H9 (cell line): ENCODE measurements around the gene ILF3. TPM values are rescaled to one million over a fixed set of nuclear protein-coding genes. Genes with fewer than 3 reads are reported as not detected.

ENCODE experiments used
- DNase-seq: peaks from one replicate; pipeline ENCODE4 v3.0.0-alpha.2; 2017
- H2AFZ ChIP-seq: one replicate; pipeline ENCODE4 v1.6.1; 2013; ENCODE audit warnings: mild to moderate bottlenecking, low read length, control low read depth, moderate library complexity
- H2AK5ac ChIP-seq: 2 replicates; pipeline ENCODE4 v1.6.1; 2013; ENCODE audit warnings: low read length, control low read depth, mixed read lengths; ENCODE audit not compliant: insufficient read length
- H2BK120ac ChIP-seq: one replicate; pipeline ENCODE4 v1.6.1; 2013; ENCODE audit warnings: low read depth, mild to moderate bottlenecking, low read length, control low read depth, inconsistent platforms; ENCODE audit not compliant: poor library complexity, severe bottlenecking
- H2BK12ac ChIP-seq: 2 replicates; pipeline ENCODE4 v1.6.1; 2013; ENCODE audit warnings: low read length, control low read depth, mixed read lengths, low read depth; ENCODE audit not compliant: insufficient read length
- H2BK15ac ChIP-seq: 2 replicates; pipeline ENCODE4 v1.6.1; 2013; ENCODE audit warnings: low read depth, low read length, control low read depth
- H2BK20ac ChIP-seq: one replicate; pipeline ENCODE4 v1.6.1; 2013; ENCODE audit warnings: low read depth, mild to moderate bottlenecking, low read length, control low read depth, inconsistent platforms; ENCODE audit not compliant: poor library complexity, severe bottlenecking
- H2BK5ac ChIP-seq: 2 replicates; pipeline ENCODE4 v1.6.1; 2013; ENCODE audit warnings: low read length, control low read depth, mixed read lengths; ENCODE audit not compliant: insufficient read length
- H3K14ac ChIP-seq: 2 replicates; pipeline ENCODE4 v1.6.1; 2013; ENCODE audit warnings: low read length, control low read depth; ENCODE audit not compliant: insufficient read depth
- H3K18ac ChIP-seq: 2 replicates; pipeline ENCODE4 v1.6.1; 2013; ENCODE audit warnings: low read depth, mild to moderate bottlenecking, mixed read lengths, low read length, control low read depth; ENCODE audit not compliant: insufficient read length
- H3K23ac ChIP-seq: 2 replicates; pipeline ENCODE4 v1.6.1; 2013; ENCODE audit warnings: low read length, control low read depth, mixed read lengths, low read depth; ENCODE audit not compliant: insufficient read length
- H3K23me2 ChIP-seq: 2 replicates; pipeline ENCODE4 v1.6.1; 2013; ENCODE audit warnings: low read depth, mild to moderate bottlenecking, mixed read lengths, low read length, control low read depth; ENCODE audit not compliant: insufficient read length, poor library complexity, severe bottlenecking
- H3K27ac ChIP-seq: 2 replicates; pipeline ENCODE4 v1.5.1; 2013; ENCODE audit warnings: low read length, control low read depth, mixed read lengths, low read depth; ENCODE audit not compliant: insufficient read length
- H3K27me3 ChIP-seq: 2 replicates; pipeline ENCODE4 v1.6.1; 2013; ENCODE audit warnings: low read length, control low read depth, inconsistent platforms; ENCODE audit not compliant: insufficient read depth
- H3K4ac ChIP-seq: 2 replicates; pipeline ENCODE4 v1.6.1; 2013; ENCODE audit warnings: low read depth, mild to moderate bottlenecking, control low read depth, inconsistent platforms, low read length, moderate library complexity
- H3K4me1 ChIP-seq: 2 replicates; pipeline ENCODE4 v1.6.1; 2013; ENCODE audit warnings: low read length, control low read depth, inconsistent platforms; ENCODE audit not compliant: insufficient read depth
- H3K4me2 ChIP-seq: 2 replicates; pipeline ENCODE4 v1.6.1; 2013; ENCODE audit warnings: low read length, control low read depth, mixed read lengths; ENCODE audit not compliant: insufficient read length, insufficient read depth
- H3K56ac ChIP-seq: 2 replicates; pipeline ENCODE4 v1.6.1; 2013; ENCODE audit warnings: low read depth, mild to moderate bottlenecking, mixed read lengths, low read length, control low read depth; ENCODE audit not compliant: insufficient read length
- H3K79me1 ChIP-seq: 2 replicates; pipeline ENCODE4 v1.6.1; 2013; ENCODE audit warnings: low read depth, mild to moderate bottlenecking, moderate library complexity, low read length, control low read depth, inconsistent platforms; ENCODE audit not compliant: insufficient read depth, poor library complexity, severe bottlenecking
- H3K79me2 ChIP-seq: 2 replicates; pipeline ENCODE4 v1.6.1; 2013; ENCODE audit warnings: low read length, control low read depth, inconsistent platforms; ENCODE audit not compliant: insufficient read depth
- H3K9ac ChIP-seq: 2 replicates; pipeline ENCODE4 v1.6.1; 2013; ENCODE audit warnings: low read length, control low read depth, mixed read lengths; ENCODE audit not compliant: insufficient read length; ENCODE audit errors: extremely low read depth
- H3K9me3 ChIP-seq: one replicate; pipeline ENCODE4 v1.6.1; 2013; ENCODE audit warnings: low read depth, low read length, inconsistent platforms; ENCODE audit not compliant: control insufficient read depth
- H3T11ph ChIP-seq: one replicate; pipeline ENCODE4 v1.6.1; 2013; ENCODE audit warnings: mild to moderate bottlenecking, low read length, control low read depth, inconsistent platforms
- H4K20me1 ChIP-seq: one replicate; pipeline ENCODE4 v1.6.1; 2013; ENCODE audit not compliant: control insufficient read depth, insufficient read length, insufficient read depth
- H4K5ac ChIP-seq: 2 replicates; pipeline ENCODE4 v1.6.1; 2013; ENCODE audit warnings: low read depth, mild to moderate bottlenecking, mixed read lengths, low read length, control low read depth; ENCODE audit not compliant: insufficient read length
- H4K8ac ChIP-seq: replicated peaks from 2 replicates; pipeline ENCODE4 v1.6.1; 2013; ENCODE audit warnings: low read length, control low read depth, mixed read lengths, low read depth; ENCODE audit not compliant: insufficient read length
- H4K91ac ChIP-seq: 2 replicates; pipeline ENCODE4 v1.6.1; 2013; ENCODE audit warnings: low read depth, mild to moderate bottlenecking, moderate library complexity, mixed read lengths, low read length, control low read depth; ENCODE audit not compliant: insufficient read length
- H3K27ac Mint-ChIP-seq, 3 experiments: 2 replicates in 2 of 3; 3 replicates in 1 of 3; pipeline ENCODE4 v1.8.0; 2020 to 2021; ENCODE audit warnings: mixed read lengths in 3 of 3, mild to moderate bottlenecking in 1 of 3, moderate library complexity in 1 of 3
- H3K27me3 Mint-ChIP-seq: 2 replicates; pipeline ENCODE4 v1.8.0; 2021; ENCODE audit warnings: low read depth, mild to moderate bottlenecking, moderate library complexity, mixed read lengths
- H3K36me3 Mint-ChIP-seq, 3 experiments: 2 replicates in 2 of 3; 3 replicates in 1 of 3; pipeline ENCODE4 v1.8.0; 2020 to 2021; ENCODE audit warnings: low read depth in 3 of 3, mixed read lengths in 3 of 3; ENCODE audit not compliant: insufficient read depth in 1 of 3
- H3K4me1 Mint-ChIP-seq, 2 experiments: 2 replicates each; pipeline ENCODE4 v1.8.0; 2020; ENCODE audit warnings: mixed read lengths in 2 of 2
- H3K4me3 Mint-ChIP-seq, 2 experiments: 2 replicates in 1 of 2; 3 replicates in 1 of 2; pipeline ENCODE4 v1.8.0; 2020 to 2021; ENCODE audit warnings: mild to moderate bottlenecking in 2 of 2, mixed read lengths in 2 of 2, moderate library complexity in 1 of 2
- H3K9me3 Mint-ChIP-seq, 2 experiments: 2 replicates in 1 of 2; 3 replicates in 1 of 2; pipeline ENCODE4 v1.8.0; 2020; ENCODE audit warnings: mild to moderate bottlenecking in 2 of 2, mixed read lengths in 2 of 2, moderate library complexity in 1 of 2
- WGBS: extraction: QIAGEN DNeasy Blood & Tissue Kit; methylation state at CpG from one replicate; pipeline ENCODE4 v1.1.7; 2013; ENCODE audit warnings: missing lambda C conversion rate, low lambda C conversion rate, mixed read lengths; ENCODE audit not compliant: insufficient read length; ENCODE audit errors: extremely low coverage; 5-methylcytosine and 5-hydroxymethylcytosine counted together
- total RNA-seq: library from RNA; stranded (reverse); gene quantifications from 2 replicates; pipeline ENCODE4 v1.2.1, GENCODE V29; 2021
- TF ChIP-seq, protein P1 (sequence below): fragments of 200-600 bp; sonication (generic); conservative IDR thresholded peaks from 3 replicates; pipeline ENCODE4 v1.8.0; 2021; ENCODE audit warnings: antibody characterized with exemption, mild to moderate bottlenecking

ILF3 gene
- total RNA-seq, 1 experiment from 2014 or later = 841 TPM

DNA sequence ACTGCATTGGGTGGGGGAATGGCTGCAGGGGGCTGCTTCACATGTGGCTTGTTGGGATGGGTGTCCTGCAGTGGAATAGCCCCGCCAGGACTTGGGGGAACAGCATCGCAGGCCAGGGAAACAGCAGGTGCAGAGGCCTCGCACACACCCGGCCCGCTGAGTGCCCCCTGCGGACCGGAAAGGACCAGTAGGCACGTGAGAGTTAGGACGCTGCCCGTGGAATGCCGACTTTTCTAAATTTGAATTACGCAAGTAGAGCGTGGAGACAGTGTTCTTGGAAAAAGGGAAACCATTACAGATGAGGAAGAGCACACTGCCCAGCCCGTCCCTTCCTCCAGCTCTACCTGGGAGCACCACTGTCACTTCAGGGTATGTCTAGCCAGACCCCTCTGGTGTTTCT, 75.3 kb downstream of the ILF3 start:
- Histone ChIP-seq H3K4ac (no peak overlapping the region), H2BK120ac (no peak overlapping the region), H4K91ac (no peak overlapping the region), H3K14ac (no peak overlapping the region), H3K9ac (no peak overlapping the region), H2BK12ac (no peak overlapping the region), H3K23me2 (no peaks in the 10 kb centered on the region), H2BK20ac (no peak overlapping the region), H2BK5ac (no peak overlapping the region), H3K27me3 (no peaks in the 10 kb centered on the region), H4K20me1 (no peaks in the 10 kb centered on the region), H3K9me3 (no peaks in the 10 kb centered on the region), H3K79me1 (peaks cover 11% of the 10 kb centered on the region), H2AK5ac (no peak overlapping the region), H3K56ac (no peak overlapping the region), H3T11ph (no peak overlapping the region), H3K23ac (no peak overlapping the region), H3K18ac (no peak overlapping the region), H3K79me2 (peaks cover 17% of the 10 kb centered on the region; the same call in 1 of the 2 replicates), H4K8ac (no peak overlapping the region), H2BK15ac (no peak overlapping the region), H3K4me1 (no peaks in the 10 kb centered on the region), H3K27ac (no peak overlapping the region), H4K5ac (no peak overlapping the region), H2AFZ (no peak overlapping the region), H3K4me2 (no peak overlapping the region)
- no peaks in the 10 kb centered on the region for H3K27me3 Mint-ChIP-seq
- no CpG with 5 or more reads among the region's 14 CpGs for WGBS
- H3K36me3 Mint-ChIP-seq = peaks cover 5 to 10% (median 6%) of the 10 kb centered on the region in 3 experiments; a peak in 5 of 7 replicates
- H3K4me1 Mint-ChIP-seq = peaks cover 0 to 3% of the 10 kb centered on the region in 2 experiments; a peak in 2 of 4 replicates
- H3K9me3 Mint-ChIP-seq = no peaks in the 10 kb centered on the region
- no peak overlapping the region for H3K4me3 Mint-ChIP-seq
- H3K27ac Mint-ChIP-seq = no peak overlapping the region; a peak in 1 of 7 replicates
- no peak for DNase-seq
- TF ChIP-seq, protein P1, sequence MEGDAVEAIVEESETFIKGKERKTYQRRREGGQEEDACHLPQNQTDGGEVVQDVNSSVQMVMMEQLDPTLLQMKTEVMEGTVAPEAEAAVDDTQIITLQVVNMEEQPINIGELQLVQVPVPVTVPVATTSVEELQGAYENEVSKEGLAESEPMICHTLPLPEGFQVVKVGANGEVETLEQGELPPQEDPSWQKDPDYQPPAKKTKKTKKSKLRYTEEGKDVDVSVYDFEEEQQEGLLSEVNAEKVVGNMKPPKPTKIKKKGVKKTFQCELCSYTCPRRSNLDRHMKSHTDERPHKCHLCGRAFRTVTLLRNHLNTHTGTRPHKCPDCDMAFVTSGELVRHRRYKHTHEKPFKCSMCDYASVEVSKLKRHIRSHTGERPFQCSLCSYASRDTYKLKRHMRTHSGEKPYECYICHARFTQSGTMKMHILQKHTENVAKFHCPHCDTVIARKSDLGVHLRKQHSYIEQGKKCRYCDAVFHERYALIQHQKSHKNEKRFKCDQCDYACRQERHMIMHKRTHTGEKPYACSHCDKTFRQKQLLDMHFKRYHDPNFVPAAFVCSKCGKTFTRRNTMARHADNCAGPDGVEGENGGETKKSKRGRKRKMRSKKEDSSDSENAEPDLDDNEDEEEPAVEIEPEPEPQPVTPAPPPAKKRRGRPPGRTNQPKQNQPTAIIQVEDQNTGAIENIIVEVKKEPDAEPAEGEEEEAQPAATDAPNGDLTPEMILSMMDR = no peak
